Spleen (tissue), 7 donors: ENCODE data around the gene CTNND1.

Experiments
- POLR2AphosphoS5 ChIP-seq, 3 donors: sonication (generic); formaldehyde crosslinking; IDR thresholded peaks; one replicate each; pipeline ENCODE4 v1.5.1; 2017; ENCODE audit warnings: antibody characterized with exemption in 3 of 3
- TF ChIP-seq, protein P1 (sequence below), 11 experiments: fragments of 200-600 bp in 7 of 11; fragments of 450-650 bp in 4 of 11; sonication (generic) in 4 of 11; IDR thresholded peaks in 8 of 11; conservative IDR thresholded peaks in 3 of 11; 1 replicate in 7 of 11; 2 replicates in 4 of 11; pipeline versions ENCODE4 v1.4.0 to v1.8.0; 2016 to 2021; ENCODE audit warnings: antibody characterized with exemption in 11 of 11, inconsistent platforms in 4 of 11, mild to moderate bottlenecking in 1 of 11
- donor health status: DM: no; HTN: no; CAD: no; lungs with moderate emphysema.
- donor health status: DM: no; HTN: no; CAD: no.
- donor health status: DM: no; HTN: no; CAD: no.

- TF ChIP-seq, protein P1, sequence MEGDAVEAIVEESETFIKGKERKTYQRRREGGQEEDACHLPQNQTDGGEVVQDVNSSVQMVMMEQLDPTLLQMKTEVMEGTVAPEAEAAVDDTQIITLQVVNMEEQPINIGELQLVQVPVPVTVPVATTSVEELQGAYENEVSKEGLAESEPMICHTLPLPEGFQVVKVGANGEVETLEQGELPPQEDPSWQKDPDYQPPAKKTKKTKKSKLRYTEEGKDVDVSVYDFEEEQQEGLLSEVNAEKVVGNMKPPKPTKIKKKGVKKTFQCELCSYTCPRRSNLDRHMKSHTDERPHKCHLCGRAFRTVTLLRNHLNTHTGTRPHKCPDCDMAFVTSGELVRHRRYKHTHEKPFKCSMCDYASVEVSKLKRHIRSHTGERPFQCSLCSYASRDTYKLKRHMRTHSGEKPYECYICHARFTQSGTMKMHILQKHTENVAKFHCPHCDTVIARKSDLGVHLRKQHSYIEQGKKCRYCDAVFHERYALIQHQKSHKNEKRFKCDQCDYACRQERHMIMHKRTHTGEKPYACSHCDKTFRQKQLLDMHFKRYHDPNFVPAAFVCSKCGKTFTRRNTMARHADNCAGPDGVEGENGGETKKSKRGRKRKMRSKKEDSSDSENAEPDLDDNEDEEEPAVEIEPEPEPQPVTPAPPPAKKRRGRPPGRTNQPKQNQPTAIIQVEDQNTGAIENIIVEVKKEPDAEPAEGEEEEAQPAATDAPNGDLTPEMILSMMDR (IDR thresholded peaks at IDR 0.05 in 8 of 11, conservative IDR thresholded peaks at IDR 0.05 in 3 of 11) = no peak
- no peak for TF ChIP-seq POLR2AphosphoS5 (IDR thresholded peaks at IDR 0.05)
These were observed 31.9 kb downstream of the CTNND1 start for GRCh38 chr11:57793351-57794115.
